ENCODE data around the gene NBEA.

DNA sequence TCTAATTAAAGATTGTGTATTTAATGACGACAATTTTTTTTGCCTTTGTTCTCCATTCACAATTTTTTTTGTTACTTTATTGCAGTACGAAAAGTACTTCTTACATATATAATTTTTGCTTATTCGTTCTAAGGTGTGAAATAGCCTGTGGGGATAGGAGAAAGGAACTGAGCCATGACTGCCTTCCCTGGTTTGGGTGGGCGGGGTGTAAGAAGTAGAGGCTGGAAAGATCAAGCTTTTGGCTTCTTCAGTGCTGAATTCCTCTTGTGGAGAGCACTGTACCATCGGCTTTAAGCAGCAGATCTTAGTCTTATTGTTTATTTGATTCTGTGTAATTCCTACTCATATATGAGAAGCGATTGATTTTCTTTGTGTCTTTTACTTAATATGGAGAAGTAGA lies 115.8 kb downstream of the NBEA start:
- no peak for TF ChIP-seq ZNF274 (IDR thresholded peaks at IDR 0.05; ENCODE audit: low read depth, low read length)
- TF ChIP-seq CEBPB (IDR thresholded peaks at IDR 0.05; ENCODE audit: low read depth), result no peak
- TF ChIP-seq, protein P1, sequence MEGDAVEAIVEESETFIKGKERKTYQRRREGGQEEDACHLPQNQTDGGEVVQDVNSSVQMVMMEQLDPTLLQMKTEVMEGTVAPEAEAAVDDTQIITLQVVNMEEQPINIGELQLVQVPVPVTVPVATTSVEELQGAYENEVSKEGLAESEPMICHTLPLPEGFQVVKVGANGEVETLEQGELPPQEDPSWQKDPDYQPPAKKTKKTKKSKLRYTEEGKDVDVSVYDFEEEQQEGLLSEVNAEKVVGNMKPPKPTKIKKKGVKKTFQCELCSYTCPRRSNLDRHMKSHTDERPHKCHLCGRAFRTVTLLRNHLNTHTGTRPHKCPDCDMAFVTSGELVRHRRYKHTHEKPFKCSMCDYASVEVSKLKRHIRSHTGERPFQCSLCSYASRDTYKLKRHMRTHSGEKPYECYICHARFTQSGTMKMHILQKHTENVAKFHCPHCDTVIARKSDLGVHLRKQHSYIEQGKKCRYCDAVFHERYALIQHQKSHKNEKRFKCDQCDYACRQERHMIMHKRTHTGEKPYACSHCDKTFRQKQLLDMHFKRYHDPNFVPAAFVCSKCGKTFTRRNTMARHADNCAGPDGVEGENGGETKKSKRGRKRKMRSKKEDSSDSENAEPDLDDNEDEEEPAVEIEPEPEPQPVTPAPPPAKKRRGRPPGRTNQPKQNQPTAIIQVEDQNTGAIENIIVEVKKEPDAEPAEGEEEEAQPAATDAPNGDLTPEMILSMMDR (IDR thresholded peaks at IDR 0.05 in 2 of 3, conservative IDR thresholded peaks at IDR 0.05 in 1 of 3; ENCODE audit: borderline replicate concordance in 1 of 3, insufficient read depth in 1 of 3, low read depth in 2 of 3, low read length in 2 of 3), result no peak
- TF ChIP-seq YY1 (IDR thresholded peaks at IDR 0.05; ENCODE audit: extremely low read depth, insufficient replicate concordance, low read depth, low read length), result no peak
- TF ChIP-seq RAD21 (IDR thresholded peaks at IDR 0.05; ENCODE audit: low read depth), result no peak
- no peak for TF ChIP-seq EGR1 (IDR thresholded peaks at IDR 0.05; ENCODE audit: low read depth)
- TF ChIP-seq SRF (IDR thresholded peaks at IDR 0.05; ENCODE audit: low read depth), result no peak
